Measurements from ENCODE around the gene FRMD7.

The FRMD7 gene

GRCh38 chrX:132033166-132033565 lies 94.7 kb downstream of the FRMD7 start:
- no peak for DNase-seq

DNA sequence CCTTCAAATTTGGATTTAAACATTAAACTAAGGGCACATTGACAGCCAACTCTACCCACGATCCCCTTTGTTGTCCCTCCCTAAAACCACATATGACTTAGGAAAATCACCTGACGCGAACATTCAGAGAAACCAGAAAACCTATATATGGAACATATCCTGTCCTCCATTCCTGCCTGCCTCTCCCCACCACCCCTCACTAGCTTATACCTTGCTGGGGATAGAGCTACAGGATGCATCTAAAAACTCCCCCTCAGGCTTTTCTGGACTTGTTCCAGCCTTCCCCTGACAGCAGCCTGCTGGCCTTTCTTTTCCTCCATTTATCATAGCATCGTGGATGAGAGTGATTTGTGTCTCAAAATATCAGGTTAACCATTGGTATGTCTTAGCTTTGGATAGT lies 96.0 kb downstream of the FRMD7 start:
- DNase-seq, result no peak

GRCh38 chrX:132030264-132030663 lies 97.6 kb downstream of the FRMD7 start:
- DNase-seq, result no peak
